ENCODE measurements around the gene ZNF649.
"Not testable (repeated sequence)": the region's sequence is repeated elsewhere in the genome, so short reads cannot be mapped to it uniquely, and the experiment has no call there.

Gene ZNF649

GRCh38 chr19:51919606-51920005 is 14.8 kb upstream of the ZNF649 start:
- H3K9me3 Mint-ChIP-seq = peaks cover 99% of the 10 kb centered on the region
- peaks cover 3% of the 10 kb centered on the region for H3K27me3 Mint-ChIP-seq (ENCODE audit: low read depth, poor library complexity)
- no peak overlapping the region for H3K4me3 Mint-ChIP-seq
- peaks cover 2% of the 10 kb centered on the region for H3K36me3 Mint-ChIP-seq (ENCODE audit: low read depth)
- TF ChIP-seq CTCF (IDR thresholded peaks at IDR 0.05) = no peak
- H3K4me1 Mint-ChIP-seq = no peaks in the 10 kb centered on the region
- H3K27ac Mint-ChIP-seq = no peak overlapping the region
- no peak for DNase-seq

- Mint-ChIP-seq H3K4me3 (no peak overlapping the region), H3K4me1 (no peaks in the 10 kb centered on the region), H3K9me3 (peaks cover 94% of the 10 kb centered on the region), H3K27ac (no peak overlapping the region), H3K27me3 (ENCODE audit: low read depth, poor library complexity) (peaks cover 6% of the 10 kb centered on the region), H3K36me3 (ENCODE audit: low read depth) (peaks cover 5% of the 10 kb centered on the region)
- no peak for DNase-seq
- TF ChIP-seq CTCF (IDR thresholded peaks at IDR 0.05) = no peak
These were observed 11.3 kb upstream of the ZNF649 start for GRCh38 chr19:51916167-51916566.

GRCh38 chr19:51915324-51915867 is 10.6 kb upstream of the ZNF649 start:
- H3K36me3 Mint-ChIP-seq (ENCODE audit: low read depth) = peaks cover 5% of the 10 kb centered on the region
- no peaks in the 10 kb centered on the region for H3K4me1 Mint-ChIP-seq
- no peak for DNase-seq
- H3K4me3 Mint-ChIP-seq = no peak overlapping the region
- peaks cover 9% of the 10 kb centered on the region for H3K27me3 Mint-ChIP-seq (ENCODE audit: low read depth, poor library complexity)
- H3K9me3 Mint-ChIP-seq = peaks cover 94% of the 10 kb centered on the region
- no peak for TF ChIP-seq CTCF (IDR thresholded peaks at IDR 0.05)
- H3K27ac Mint-ChIP-seq = no peak overlapping the region

- Mint-ChIP-seq H3K27me3 (ENCODE audit: low read depth, poor library complexity) (peaks cover 15% of the 10 kb centered on the region), H3K36me3 (ENCODE audit: low read depth) (peaks cover 41% of the 10 kb centered on the region), H3K4me1 (peaks cover 13% of the 10 kb centered on the region), H3K9me3 (peaks cover 93% of the 10 kb centered on the region)
- H3K4me3 Mint-ChIP-seq, H3K27ac Mint-ChIP-seq, DNase-seq: not testable (repeated sequence)
These were observed 3.2 kb upstream of the ZNF649 start for GRCh38 chr19:51907981-51908380.

- peaks cover 16% of the 10 kb centered on the region for H3K27me3 Mint-ChIP-seq (ENCODE audit: low read depth, poor library complexity)
- peaks cover 13% of the 10 kb centered on the region for H3K4me1 Mint-ChIP-seq
- H3K4me3 Mint-ChIP-seq, DNase-seq, H3K27ac Mint-ChIP-seq: not testable (repeated sequence)
- H3K9me3 Mint-ChIP-seq = peaks cover 97% of the 10 kb centered on the region
- H3K36me3 Mint-ChIP-seq (ENCODE audit: low read depth) = peaks cover 60% of the 10 kb centered on the region
These were observed 1.3 kb upstream of the ZNF649 start for GRCh38 chr19:51906108-51906507.

GRCh38 chr19:51905639-51906038 is 822 bp upstream of the ZNF649 start:
- peaks cover 17% of the 10 kb centered on the region for H3K27me3 Mint-ChIP-seq (ENCODE audit: low read depth, poor library complexity)
- H3K27ac Mint-ChIP-seq, H3K4me3 Mint-ChIP-seq, DNase-seq: not testable (repeated sequence)
- peaks cover 64% of the 10 kb centered on the region for H3K36me3 Mint-ChIP-seq (ENCODE audit: low read depth)
- H3K4me1 Mint-ChIP-seq = peaks cover 13% of the 10 kb centered on the region
- H3K9me3 Mint-ChIP-seq = peaks cover 97% of the 10 kb centered on the region

- TF ChIP-seq CTCF (IDR thresholded peaks at IDR 0.05) = no peak
- Mint-ChIP-seq H3K27ac (peak overlapping the region; percentile 97), H3K9me3 (peaks cover 97% of the 10 kb centered on the region), H3K36me3 (ENCODE audit: low read depth) (peaks cover 69% of the 10 kb centered on the region), H3K4me1 (peaks cover 13% of the 10 kb centered on the region), H3K4me3 (peak overlapping the region; percentile 97), H3K27me3 (ENCODE audit: low read depth, poor library complexity) (peaks cover 18% of the 10 kb centered on the region)
- no peak for DNase-seq
These were observed 389 bp upstream of the ZNF649 start for GRCh38 chr19:51905206-51905605.
